Activated CD8-positive, alpha-beta T cell treated with anti-CD3 and anti-CD28 coated beads for 36 hours (primary cell): ENCODE results near the gene SEMA4D. TPM values are rescaled to one million over a fixed set of nuclear protein-coding genes. Genes with fewer than 3 reads are reported as not detected.
A peak's percentile ranks its signal among the peaks of the same experiment; 100 is the strongest.

Experiments used
- ATAC-seq: fragments of 200-7000 bp; cut with Tn5 transposase; one replicate; pipeline ENCODE4 v1.10.0; 2021; ENCODE audit warnings: mild to moderate bottlenecking, moderate library complexity
- CTCF ChIA-PET: fragments of 350-600 bp; sonication (Branson Sonifier 250); formaldehyde crosslinking; loops from one replicate; lab custom pipeline; 2021; ENCODE audit warnings: antibody characterized with exemption; lab: Charles Lee
- POLR2A ChIA-PET: fragments of 350-600 bp; sonication (Branson Sonifier 250); formaldehyde crosslinking; loops from one replicate; lab custom pipeline; 2021; ENCODE audit warnings: antibody characterized with exemption; lab: Charles Lee
- DNase-seq: peaks from one replicate; pipeline ENCODE4 v3.0.0-alpha.2; 2020
- H3K27ac Mint-ChIP-seq: one replicate; pipeline ENCODE4 v1.8.0; 2021; ENCODE audit warnings: mild to moderate bottlenecking, mixed read lengths
- H3K27me3 Mint-ChIP-seq: one replicate; pipeline ENCODE4 v1.8.0; 2021; ENCODE audit warnings: mixed read lengths
- H3K36me3 Mint-ChIP-seq: one replicate; pipeline ENCODE4 v1.8.0; 2021; ENCODE audit warnings: low read depth, mixed read lengths
- H3K4me1 Mint-ChIP-seq: one replicate; pipeline ENCODE4 v1.8.0; 2021; ENCODE audit warnings: low read depth, mixed read lengths
- H3K4me3 Mint-ChIP-seq: one replicate; pipeline ENCODE4 v1.8.0; 2021; ENCODE audit warnings: mild to moderate bottlenecking, moderate library complexity, mixed read lengths
- H3K9me3 Mint-ChIP-seq: one replicate; pipeline ENCODE4 v1.8.0; 2021; ENCODE audit warnings: mixed read lengths
- CTCF ChIP-seq: fragments of 200-600 bp; IDR thresholded peaks from one replicate; pipeline ENCODE4 v1.8.0; 2022; ENCODE audit warnings: antibody characterized with exemption, mild to moderate bottlenecking
- intact Hi-C: fragments of 100-400 bp; cut with micrococcal nuclease; formaldehyde crosslinking; loops from one replicate; pipeline ENCODE4 v1.10.0; 2022
- total RNA-seq, 2 experiments: library from RNA; stranded (reverse); gene quantifications; one replicate each; pipeline ENCODE4 v1.2.3, GENCODE V29; 2021

The SEMA4D gene
- total RNA-seq, 2 experiments from 2014 or later: 290 to 317 TPM

- Mint-ChIP-seq H3K27ac (peak overlapping the region; percentile 98), H3K27me3 (no peaks in the 10 kb centered on the region), H3K36me3 (peaks cover 69% of the 10 kb centered on the region), H3K4me1 (peaks cover 91% of the 10 kb centered on the region), H3K9me3 (no peaks in the 10 kb centered on the region), H3K4me3 (no peak overlapping the region)
- intact Hi-C loops: no loop called here
- ChIA-PET CTCF (interaction anchor here (0.9 to 9.3 kb wide), 4 partner anchors 10 to 132 kb away, joined by 3 to 87 read pairs (median 44); no protein-coding TSS in a partner anchor), POLR2A (interaction anchor here (0.9 to 1.6 kb wide), 4 partner anchors 9 to 50 kb away, joined by 4 to 6 read pairs (median 4); no protein-coding TSS in a partner anchor)
- ATAC-seq (no peak), DNase-seq (no peak)
- no peak for TF ChIP-seq CTCF
Measured at GRCh38 chr9:89431930-89432725, 65.8 kb downstream of the SEMA4D start.

GRCh38 chr9:89430995-89431394 lies 66.9 kb downstream of the SEMA4D start:
- Mint-ChIP-seq H3K4me1 (peaks cover 91% of the 10 kb centered on the region), H3K36me3 (peaks cover 73% of the 10 kb centered on the region), H3K27me3 (no peaks in the 10 kb centered on the region), H3K27ac (peak overlapping the region; percentile 98), H3K9me3 (no peaks in the 10 kb centered on the region), H3K4me3 (no peak overlapping the region)
- ChIA-PET POLR2A (interaction anchor here (1.0 to 1.6 kb wide), 7 partner anchors 9 to 51 kb away, joined by 3 to 6 read pairs (median 4); no protein-coding TSS in a partner anchor), CTCF (interaction anchor here (0.9 to 9.3 kb wide), 4 partner anchors 11 to 118 kb away, joined by 3 to 87 read pairs (median 44); no protein-coding TSS in a partner anchor)
- DNase-seq (no peak), ATAC-seq (no peak)
- no peak for TF ChIP-seq CTCF
- intact Hi-C loops: no loop called here

GRCh38 chr9:89428901-89429890 lies 68.7 kb downstream of the SEMA4D start:
- peak; percentile 35 for ATAC-seq

GRCh38 chr9:89428222-89428761 lies 69.6 kb downstream of the SEMA4D start:
- DNase-seq: no peak
- peak overlapping the region; percentile 65 for H3K4me3 Mint-ChIP-seq
- H3K4me1 Mint-ChIP-seq: peaks cover 94% of the 10 kb centered on the region
- peaks cover 80% of the 10 kb centered on the region for H3K36me3 Mint-ChIP-seq
- no peak for TF ChIP-seq CTCF
- intact Hi-C loops: no loop called here
- peaks cover 11% of the 10 kb centered on the region for H3K9me3 Mint-ChIP-seq
- ChIA-PET POLR2A (interaction anchor here (0.7 to 5.7 kb wide), 19 partner anchors 9 to 128 kb away, joined by 3 to 39 read pairs (median 7); no protein-coding TSS in a partner anchor), CTCF (interaction anchor here (0.6 to 9.3 kb wide), 26 partner anchors 9 to 127 kb away, joined by 3 to 87 read pairs (median 7); no protein-coding TSS in a partner anchor)
- no peaks in the 10 kb centered on the region for H3K27me3 Mint-ChIP-seq
- H3K27ac Mint-ChIP-seq: peak overlapping the region; percentile 98
- ATAC-seq: no peak

More at GRCh38 chr9:89428901-89429890, 68.7 kb downstream of the SEMA4D start:
- intact Hi-C loops: no loop called here
- peak; percentile 71 for TF ChIP-seq CTCF
- POLR2A ChIA-PET: interaction anchor here (0.8 to 5.1 kb wide), 18 partner anchors 8 to 120 kb away, joined by 3 to 39 read pairs (median 6); no protein-coding TSS in a partner anchor
- H3K4me1 Mint-ChIP-seq: peaks cover 91% of the 10 kb centered on the region
- H3K4me3 Mint-ChIP-seq: peak overlapping the region; percentile 26
- peak; percentile 83 for DNase-seq
- H3K36me3 Mint-ChIP-seq: peaks cover 78% of the 10 kb centered on the region
- no peaks in the 10 kb centered on the region for H3K27me3 Mint-ChIP-seq
- CTCF ChIA-PET: interaction anchor here (0.7 to 9.3 kb wide), 43 partner anchors 8 to 172 kb away, joined by 3 to 87 read pairs (median 5); no protein-coding TSS in a partner anchor
- peak overlapping the region; percentile 98 for H3K27ac Mint-ChIP-seq
- peaks cover 7% of the 10 kb centered on the region for H3K9me3 Mint-ChIP-seq
